Heart left ventricle (tissue), 16 donors: ENCODE measurements around the gene PI16. TPM values are rescaled to one million over a fixed set of nuclear protein-coding genes. Genes with fewer than 3 reads are reported as not detected.

Experiments used
- ATAC-seq, 4 donors: fragments of 200-7000 bp; cut with Tn5 transposase; one replicate each; pipeline ENCODE4 v1.9.1; 2020 to 2022; ENCODE audit warnings: moderate library complexity in 4 of 4, mild to moderate bottlenecking in 3 of 4, moderate number of reproducible peaks in 1 of 4
- DNase-seq, 5 donors: peaks; one replicate each; pipeline ENCODE4 v3.0.0-alpha.2; 2020
- H3K27ac ChIP-seq, 12 donors: fragments of 200-600 bp; sonication (generic) in 4 of 12; one replicate each; pipeline versions ENCODE4 v1.5.0 to v1.8.0; 2016 to 2022; ENCODE audit warnings: mild to moderate bottlenecking in 2 of 12
- H3K27me3 ChIP-seq, 9 donors: fragments of 200-600 bp; sonication (generic) in 2 of 9; one replicate each; pipeline versions ENCODE4 v1.5.1 to v1.8.0; 2016 to 2022; ENCODE audit warnings: mild to moderate bottlenecking in 3 of 9
- H3K36me3 ChIP-seq, 9 donors: fragments of 200-600 bp; sonication (generic) in 2 of 9; one replicate each; pipeline versions ENCODE4 v1.5.0 to v1.8.0; 2018 to 2022; ENCODE audit warnings: mild to moderate bottlenecking in 2 of 9
- H3K4me1 ChIP-seq, 12 donors: fragments of 200-600 bp; sonication (generic) in 4 of 12; one replicate each; pipeline versions ENCODE4 v1.5.0 to v1.8.0; 2016 to 2022; ENCODE audit warnings: mild to moderate bottlenecking in 3 of 12
- H3K4me3 ChIP-seq, 12 donors: fragments of 200-600 bp; sonication (generic) in 4 of 12; one replicate each; pipeline versions ENCODE4 v1.5.0 to v1.8.0; 2017 to 2022; ENCODE audit warnings: mild to moderate bottlenecking in 9 of 12, moderate library complexity in 4 of 12
- H3K9me3 ChIP-seq, 12 donors: fragments of 200-600 bp; sonication (generic) in 4 of 12; one replicate each; pipeline versions ENCODE4 v1.5.0 to v1.8.0; 2016 to 2022; ENCODE audit warnings: mild to moderate bottlenecking in 1 of 12
- POLR2A ChIP-seq, 2 donors: fragments of 450-650 bp; IDR thresholded peaks; one replicate each; pipeline ENCODE4 v1.6.1; 2017; ENCODE audit warnings: antibody characterized with exemption in 2 of 2, mild to moderate bottlenecking in 2 of 2, moderate library complexity in 2 of 2
- WGBS, 4 donors: extraction: QIAGEN DNeasy Blood & Tissue Kit in 2 of 4; methylation state at CpG; one replicate each; pipeline versions ENCODE4 v1.1.5 to v1.1.7; 2013 to 2018; 5-methylcytosine and 5-hydroxymethylcytosine counted together
- intact Hi-C, 10 donors: fragments of 100-400 bp; cut with DNase I; formaldehyde crosslinking; loops; one replicate each; pipeline versions ENCODE4 v1.11.1 to v1.14.2; 2022
- polyA plus RNA-seq, 2 donors: library from polyadenylated mRNA; stranded (reverse); fragments of 200-250 nt; gene quantifications; one replicate each; pipeline ENCODE4 v1.2.3, GENCODE V29; 2013
- total RNA-seq, 9 donors: library from RNA; depleted of rRNA in 2 of 9; stranded (reverse); fragments of >200 nt in 2 of 9; fragmentation: NEBNext Ultra II Directional in 3 of 9; extraction: Animal tissue kit (Norgen Biotek cat#: 25700) in 3 of 9; gene quantifications; one replicate each; pipeline versions ENCODE4 v1.1.0 to v1.2.4, GENCODE V29; 2016 to 2023
- TF ChIP-seq, protein P1 (sequence below), 12 donors: fragments of 200-600 bp; sonication (generic) in 4 of 12; IDR thresholded peaks; one replicate each; pipeline versions ENCODE4 v1.5.0 to v1.8.0; 2018 to 2022; ENCODE audit warnings: antibody characterized with exemption in 12 of 12, mild to moderate bottlenecking in 5 of 12
- donor health status: ischemic (EF 13 %, LVEDD 7.1; RV severe dilation, severe dysfunction).
- donor health status: healthy with polysubstance abuse.
- donor health status: DM: no; HTN: yes; CAD: no.
- donor health status: DM: no; HTN: no; CAD: no.
- donor health status: ischemic (EF 25% LVEDD 6.9; RV normal size, moderate dysfunction).
- donor health status: ischemic (EF 25% LVEDD 5.7; RV mildly dilated, moderate dysfunction).
- donor health status: healthy.
- donor health status: DM: yes; HTN: yes; CAD: no.
- donor health status: ischemic (EF 35%, LVEDD 5.7; RV mildly dilated, moderate dysfunction).
- donor health status: nonischemic (EF 11% LVEDD 7.7; RV severe dilation, severe dysfunction).
- donor health status: DM: yes; HTN: yes; CAD: no.
- donor health status: PGD.
- donor health status: ischemic (EF 29% LVEDD 5.4; RV normal size, mild dysfunction).
- donor health status: nonischemic (EF 23%, LVEDD 6.1; RV moderate dilation, normal function).

The PI16 gene
- total and polyA plus RNA-seq, 11 donors: 5.7 to 36.2 (median 12.1) TPM

DNA sequence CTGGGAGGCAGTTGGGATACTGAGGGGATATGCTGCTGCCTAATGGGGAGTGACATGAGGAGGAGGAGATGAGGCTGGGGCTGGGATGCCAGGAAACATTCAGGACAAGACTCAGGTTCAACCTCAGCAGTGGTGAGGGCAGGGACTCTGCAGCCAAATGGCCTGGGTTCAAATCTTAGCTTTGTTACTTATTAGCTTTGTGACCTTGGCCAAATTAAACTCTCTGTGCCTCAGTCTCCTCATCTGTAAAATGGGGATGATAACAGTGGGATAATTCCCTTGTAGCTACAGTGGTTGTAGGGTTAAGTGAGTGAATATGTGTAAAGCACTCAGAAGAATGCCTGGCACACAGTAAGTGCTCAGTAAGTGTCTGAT lies 1.9 kb downstream of the PI16 start:
- intact Hi-C loops: no loop called here
- DNase-seq (no peak), ATAC-seq (no peak)
- Histone ChIP-seq H3K9me3 (no peaks in the 10 kb centered on the region), H3K4me3 (peak overlapping the region in 7 of 12 donors; percentile 7 to 48 (median 31)), H3K4me1 (peaks cover 0 to 39% (median 12%) of the 10 kb centered on the region in 12 donors), H3K36me3 (no peaks in the 10 kb centered on the region), H3K27ac (peak overlapping the region in 2 of 12 donors; percentile 28 to 55), H3K27me3 (no peaks in the 10 kb centered on the region)
- no peak for TF ChIP-seq POLR2A (IDR thresholded peaks at IDR 0.05)

DNA sequence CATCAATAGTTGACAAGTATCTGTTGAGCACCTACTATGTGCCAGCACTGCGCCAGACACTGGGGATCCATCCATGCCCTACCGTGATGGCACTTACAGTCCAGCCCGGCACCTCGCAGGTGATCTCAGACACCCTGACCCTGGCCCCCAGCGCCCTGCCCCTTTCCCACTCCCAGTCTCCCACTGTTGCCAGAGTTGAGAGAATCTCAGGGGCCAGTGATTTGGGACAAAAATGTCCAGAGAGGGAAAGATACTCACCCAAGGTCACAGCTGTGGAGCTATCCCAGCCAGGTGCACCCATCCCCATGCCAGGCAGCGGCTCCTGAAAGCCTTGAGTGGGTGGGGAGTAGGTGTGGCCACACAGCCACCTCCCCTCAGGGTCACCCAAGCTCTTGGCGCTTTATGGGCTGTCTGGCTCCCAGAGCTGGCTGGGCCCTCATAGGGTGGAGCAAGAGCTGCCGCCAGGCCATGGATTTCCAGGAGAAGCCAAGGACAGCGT lies 3.3 kb downstream of the PI16 start:
- intact Hi-C loops: no loop called here
- H3K4me3 ChIP-seq: peak overlapping the region in 1 of 12 donors; percentile 7
- TF ChIP-seq, protein P1, sequence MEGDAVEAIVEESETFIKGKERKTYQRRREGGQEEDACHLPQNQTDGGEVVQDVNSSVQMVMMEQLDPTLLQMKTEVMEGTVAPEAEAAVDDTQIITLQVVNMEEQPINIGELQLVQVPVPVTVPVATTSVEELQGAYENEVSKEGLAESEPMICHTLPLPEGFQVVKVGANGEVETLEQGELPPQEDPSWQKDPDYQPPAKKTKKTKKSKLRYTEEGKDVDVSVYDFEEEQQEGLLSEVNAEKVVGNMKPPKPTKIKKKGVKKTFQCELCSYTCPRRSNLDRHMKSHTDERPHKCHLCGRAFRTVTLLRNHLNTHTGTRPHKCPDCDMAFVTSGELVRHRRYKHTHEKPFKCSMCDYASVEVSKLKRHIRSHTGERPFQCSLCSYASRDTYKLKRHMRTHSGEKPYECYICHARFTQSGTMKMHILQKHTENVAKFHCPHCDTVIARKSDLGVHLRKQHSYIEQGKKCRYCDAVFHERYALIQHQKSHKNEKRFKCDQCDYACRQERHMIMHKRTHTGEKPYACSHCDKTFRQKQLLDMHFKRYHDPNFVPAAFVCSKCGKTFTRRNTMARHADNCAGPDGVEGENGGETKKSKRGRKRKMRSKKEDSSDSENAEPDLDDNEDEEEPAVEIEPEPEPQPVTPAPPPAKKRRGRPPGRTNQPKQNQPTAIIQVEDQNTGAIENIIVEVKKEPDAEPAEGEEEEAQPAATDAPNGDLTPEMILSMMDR (IDR thresholded peaks at IDR 0.05): no peak
- no peak for TF ChIP-seq POLR2A (IDR thresholded peaks at IDR 0.05)
- 65 to 93% (median 88%) methylated on average over 4 to 9 of the region's 9 CpGs for WGBS, 4 donors
- no peaks in the 10 kb centered on the region for H3K27me3 ChIP-seq
- peaks cover 0 to 39% (median 12%) of the 10 kb centered on the region in 12 donors for H3K4me1 ChIP-seq
- H3K36me3 ChIP-seq: no peaks in the 10 kb centered on the region
- peak in 2 of 4 donors; percentile 12 to 25 for ATAC-seq
- H3K27ac ChIP-seq: no peak overlapping the region
- H3K9me3 ChIP-seq: no peaks in the 10 kb centered on the region
- DNase-seq: peak in 1 of 5 donors; percentile 43

GRCh38 chr6:36958775-36959554 lies 4.4 kb downstream of the PI16 start:
- WGBS, 4 donors: 84 to 97% (median 88%) methylated on average over 39 to 44 of the region's 44 CpGs
- Histone ChIP-seq H3K27me3 (no peaks in the 10 kb centered on the region), H3K9me3 (no peaks in the 10 kb centered on the region), H3K27ac (peak overlapping the region in 2 of 12 donors; percentile 32 to 51), H3K4me1 (peaks cover under 1 to 45% (median 18%) of the 10 kb centered on the region in 12 donors), H3K4me3 (no peak overlapping the region), H3K36me3 (no peaks in the 10 kb centered on the region)
- intact Hi-C loops: no loop called here
- peak in 1 of 5 donors; percentile 21 for DNase-seq
- TF ChIP-seq, protein P1 (IDR thresholded peaks at IDR 0.05): no peak
- ATAC-seq: no peak

GRCh38 chr6:36959555-36960250 lies 5.2 kb downstream of the PI16 start:
- no peak overlapping the region for H3K4me3 ChIP-seq
- no peaks in the 10 kb centered on the region for H3K27me3 ChIP-seq
- H3K27ac ChIP-seq: peak overlapping the region in 9 of 12 donors; percentile 13 to 71 (median 46)
- no peak for DNase-seq
- H3K36me3 ChIP-seq: no peaks in the 10 kb centered on the region
- intact Hi-C loops: no loop called here
- peaks cover 4 to 49% (median 24%) of the 10 kb centered on the region in 12 donors for H3K4me1 ChIP-seq
- TF ChIP-seq, protein P1 (IDR thresholded peaks at IDR 0.05): no peak
- TF ChIP-seq POLR2A (IDR thresholded peaks at IDR 0.05): no peak
- no peak for ATAC-seq
- WGBS, 4 donors: 89 to 94% (median 90%) methylated on average over 17 of the region's 17 CpGs
- H3K9me3 ChIP-seq: no peaks in the 10 kb centered on the region
